ENCODE results near the gene SLC25A19. TPM values are rescaled to one million over a fixed set of nuclear protein-coding genes. Genes with fewer than 3 reads are reported as not detected.
A peak's percentile ranks its signal among the peaks of the same experiment; 100 is the strongest.

SLC25A19 gene
- total RNA-seq, 4 donors from 2014 or later: 9.6 to 17.5 (median 15.2) TPM

GRCh38 chr17:75244133-75244866, 44.9 kb downstream of the SLC25A19 start:
- Histone ChIP-seq H3K4me1 (peaks cover 0 to 19% (median 14%) of the 10 kb centered on the region in 4 donors), H3K9me3 (no peaks in the 10 kb centered on the region), H3K27ac (replicated peaks in 1 of 4) (no peak overlapping the region), H3K36me3 (peaks cover 58 to 81% (median 72%) of the 10 kb centered on the region in 4 donors), H3K27me3 (no peaks in the 10 kb centered on the region), H3K4me3 (no peak overlapping the region)
- 75% methylated on average over 17 of the region's 22 CpGs for WGBS
- DNase-seq (ENCODE audit: extremely low spot score): no peak
- intact Hi-C loops (cut with DNase I): no loop called here
- TF ChIP-seq EP300 (IDR thresholded peaks at IDR 0.05): no peak
- no peak for TF ChIP-seq POLR2A (IDR thresholded peaks at IDR 0.05; ENCODE audit: low read depth)

- intact Hi-C loops (cut with DNase I): no loop called here
- TF ChIP-seq POLR2A (IDR thresholded peaks at IDR 0.05; ENCODE audit: low read depth) (no peak), EP300 (IDR thresholded peaks at IDR 0.05) (no peak), POLR2AphosphoS5 (IDR thresholded peaks at IDR 0.05) (peak in 1 of 2 donors; percentile 2)
- no peaks in the 10 kb centered on the region for H3K27me3 ChIP-seq
- no peak for DNase-seq (ENCODE audit: extremely low spot score)
- H3K36me3 ChIP-seq: peaks cover 60 to 94% (median 89%) of the 10 kb centered on the region in 4 donors
- H3K9me3 ChIP-seq: no peaks in the 10 kb centered on the region
- WGBS: 82% methylated on average over 14 of the region's 17 CpGs
- no peak overlapping the region for H3K27ac ChIP-seq (replicated peaks in 1 of 4)
- H3K4me1 ChIP-seq: peaks cover 8 to 25% (median 18%) of the 10 kb centered on the region in 4 donors
- H3K4me3 ChIP-seq: no peak overlapping the region
Observed at GRCh38 chr17:75242461-75243042, 46.7 kb downstream of the SLC25A19 start.

GRCh38 chr17:75241996-75242460, 47.2 kb downstream of the SLC25A19 start:
- peaks cover 61 to 96% (median 95%) of the 10 kb centered on the region in 4 donors for H3K36me3 ChIP-seq
- H3K27ac ChIP-seq (replicated peaks in 1 of 4): peak overlapping the region in 2 of 4 donors; percentile 7 to 56
- DNase-seq (ENCODE audit: extremely low spot score): no peak
- H3K4me3 ChIP-seq: no peak overlapping the region
- intact Hi-C loops (cut with DNase I): no loop called here
- no peaks in the 10 kb centered on the region for H3K9me3 ChIP-seq
- H3K27me3 ChIP-seq: no peaks in the 10 kb centered on the region
- peak in 1 of 2 donors; percentile 27 for TF ChIP-seq POLR2AphosphoS5 (IDR thresholded peaks at IDR 0.05)
- no peak for TF ChIP-seq POLR2A (IDR thresholded peaks at IDR 0.05; ENCODE audit: low read depth)
- peaks cover 11 to 25% (median 20%) of the 10 kb centered on the region in 4 donors for H3K4me1 ChIP-seq
- WGBS: 79% methylated on average over 7 of the region's 15 CpGs

GRCh38 chr17:75241502-75241901, 47.7 kb downstream of the SLC25A19 start:
- intact Hi-C loops (cut with DNase I): no loop called here
- H3K27me3 ChIP-seq: no peaks in the 10 kb centered on the region
- no peaks in the 10 kb centered on the region for H3K9me3 ChIP-seq
- H3K4me1 ChIP-seq: peaks cover 11 to 25% (median 20%) of the 10 kb centered on the region in 4 donors
- DNase-seq (ENCODE audit: extremely low spot score): no peak
- peak overlapping the region in 2 of 4 donors; percentile 7 to 56 for H3K27ac ChIP-seq (replicated peaks in 1 of 4)
- peaks cover 61 to 100% (median 99%) of the 10 kb centered on the region in 4 donors for H3K36me3 ChIP-seq
- 85% methylated on average over 9 of the region's 9 CpGs for whole genome bisulfite sequencing
- no peak overlapping the region for H3K4me3 ChIP-seq
- TF ChIP-seq POLR2A (IDR thresholded peaks at IDR 0.05; ENCODE audit: low read depth): no peak
- TF ChIP-seq CTCF (IDR thresholded peaks at IDR 0.05): no peak
- TF ChIP-seq EP300 (IDR thresholded peaks at IDR 0.05): no peak
- no peak for TF ChIP-seq POLR2AphosphoS5 (IDR thresholded peaks at IDR 0.05)

GRCh38 chr17:75241143-75241430, 48.1 kb downstream of the SLC25A19 start:
- Histone ChIP-seq H3K27me3 (no peaks in the 10 kb centered on the region), H3K4me3 (no peak overlapping the region), H3K27ac (replicated peaks in 1 of 4) (peak overlapping the region in 3 of 4 donors; percentile 7 to 56 (median 12)), H3K36me3 (peaks cover 62 to 100% (median 99%) of the 10 kb centered on the region in 4 donors), H3K9me3 (no peaks in the 10 kb centered on the region), H3K4me1 (peaks cover 11 to 25% (median 20%) of the 10 kb centered on the region in 4 donors)
- TF ChIP-seq EP300 (IDR thresholded peaks at IDR 0.05): no peak
- no peak for TF ChIP-seq POLR2A (IDR thresholded peaks at IDR 0.05; ENCODE audit: low read depth)
- TF ChIP-seq POLR2AphosphoS5 (IDR thresholded peaks at IDR 0.05): no peak
- no peak for TF ChIP-seq CTCF (IDR thresholded peaks at IDR 0.05)
- intact Hi-C loops (cut with DNase I): no loop called here
- WGBS: 94% methylated on average over 3 of the region's 7 CpGs
- DNase-seq (ENCODE audit: extremely low spot score): no peak
